ENCODE measurements around the gene KLF13.

Gene KLF13

GRCh38 chr15:31309893-31310606, 16.6 kb upstream of the KLF13 start:
- no peak overlapping the region for H3K27ac Mint-ChIP-seq
- H3K27me3 Mint-ChIP-seq (ENCODE audit: low read depth): peaks cover 36% of the 10 kb centered on the region
- H3K4me1 Mint-ChIP-seq: peaks cover 22% of the 10 kb centered on the region
- H3K4me3 Mint-ChIP-seq: no peak overlapping the region
- H3K36me3 Mint-ChIP-seq (ENCODE audit: low read depth): no peaks in the 10 kb centered on the region
- no peak for TF ChIP-seq CTCF (IDR thresholded peaks at IDR 0.05; ENCODE audit: unreplicated experiment in 3 of 3)
- peaks cover 12% of the 10 kb centered on the region for H3K9me3 Mint-ChIP-seq

- H3K9me3 Mint-ChIP-seq: peaks cover 12% of the 10 kb centered on the region
- H3K4me1 Mint-ChIP-seq: peaks cover 19% of the 10 kb centered on the region
- no peaks in the 10 kb centered on the region for H3K36me3 Mint-ChIP-seq (ENCODE audit: low read depth)
- H3K27ac Mint-ChIP-seq: no peak overlapping the region
- H3K4me3 Mint-ChIP-seq: no peak overlapping the region
- peaks cover 26% of the 10 kb centered on the region for H3K27me3 Mint-ChIP-seq (ENCODE audit: low read depth)
- TF ChIP-seq CTCF (IDR thresholded peaks at IDR 0.05; ENCODE audit: unreplicated experiment in 3 of 3): no peak
Measured at GRCh38 chr15:31311735-31312619, 14.7 kb upstream of the KLF13 start.

GRCh38 chr15:31313223-31313622, 13.4 kb upstream of the KLF13 start:
- H3K9me3 Mint-ChIP-seq: peaks cover 12% of the 10 kb centered on the region
- no peak overlapping the region for H3K27ac Mint-ChIP-seq
- H3K4me1 Mint-ChIP-seq: peaks cover 22% of the 10 kb centered on the region
- TF ChIP-seq CTCF (IDR thresholded peaks at IDR 0.05; ENCODE audit: unreplicated experiment in 3 of 3): no peak
- no peak overlapping the region for H3K4me3 Mint-ChIP-seq
- no peaks in the 10 kb centered on the region for H3K36me3 Mint-ChIP-seq (ENCODE audit: low read depth)
- H3K27me3 Mint-ChIP-seq (ENCODE audit: low read depth): peaks cover 19% of the 10 kb centered on the region

- Mint-ChIP-seq H3K4me3 (no peak overlapping the region), H3K27ac (no peak overlapping the region), H3K4me1 (peaks cover 21% of the 10 kb centered on the region), H3K9me3 (peaks cover 12% of the 10 kb centered on the region), H3K36me3 (ENCODE audit: low read depth) (no peaks in the 10 kb centered on the region), H3K27me3 (ENCODE audit: low read depth) (peaks cover 12% of the 10 kb centered on the region)
- no peak for TF ChIP-seq CTCF (IDR thresholded peaks at IDR 0.05; ENCODE audit: unreplicated experiment in 3 of 3)
Measured at GRCh38 chr15:31314380-31314779, 12.3 kb upstream of the KLF13 start.

GRCh38 chr15:31316135-31316795, 10.4 kb upstream of the KLF13 start:
- H3K36me3 Mint-ChIP-seq (ENCODE audit: low read depth): no peaks in the 10 kb centered on the region
- H3K4me1 Mint-ChIP-seq: peaks cover 24% of the 10 kb centered on the region

More at GRCh38 chr15:31316135-31316795, 10.4 kb upstream of the KLF13 start:
- Mint-ChIP-seq H3K27ac (no peak overlapping the region), H3K4me3 (no peak overlapping the region), H3K9me3 (peaks cover 10% of the 10 kb centered on the region), H3K27me3 (ENCODE audit: low read depth) (peaks cover 5% of the 10 kb centered on the region)
- no peak for TF ChIP-seq CTCF (IDR thresholded peaks at IDR 0.05; ENCODE audit: unreplicated experiment in 3 of 3)
